C4-2B (cell line): ENCODE results near the gene MRPL1.

Experiments used
- H3K27ac ChIP-seq: fragments of 450-650 bp; 2 replicates; pipeline ENCODE4 v1.5.1; 2017
- CTCF ChIP-seq: fragments of 450-650 bp; conservative IDR thresholded peaks from 2 replicates; pipeline ENCODE4 v1.5.1; 2017; ENCODE audit warnings: mild to moderate bottlenecking
- ZFX ChIP-seq: fragments of 450-650 bp; IDR thresholded peaks from 2 replicates; pipeline ENCODE4 v1.6.1; 2017

MRPL1 gene

GRCh38 chr4:77990456-77990855 lies 127.8 kb downstream of the MRPL1 start:
- no peak overlapping the region for H3K27ac ChIP-seq
- TF ChIP-seq ZFX (no peak), CTCF (no peak)

GRCh38 chr4:77990904-77991358 lies 128.3 kb downstream of the MRPL1 start:
- H3K27ac ChIP-seq, result no peak overlapping the region
- TF ChIP-seq ZFX (no peak), CTCF (no peak)

- no peak for TF ChIP-seq CTCF
- no peak for TF ChIP-seq ZFX
- H3K27ac ChIP-seq, result no peak overlapping the region
These were observed 130.0 kb downstream of the MRPL1 start for GRCh38 chr4:77992581-77992980.

GRCh38 chr4:77994194-77994721 lies 131.6 kb downstream of the MRPL1 start:
- H3K27ac ChIP-seq, result no peak overlapping the region

GRCh38 chr4:77996076-77996475 lies 133.4 kb downstream of the MRPL1 start:
- no peak overlapping the region for H3K27ac ChIP-seq
- TF ChIP-seq CTCF (no peak), ZFX (no peak)

More at GRCh38 chr4:77994194-77994721, 131.6 kb downstream of the MRPL1 start:
- TF ChIP-seq CTCF (peak; percentile 65), ZFX (no peak)

- no peak overlapping the region for H3K27ac ChIP-seq
- TF ChIP-seq ZFX, result no peak
- TF ChIP-seq CTCF, result no peak
These were observed 138.9 kb downstream of the MRPL1 start for GRCh38 chr4:78001531-78001930.

- no peak overlapping the region for H3K27ac ChIP-seq
- no peak for TF ChIP-seq ZFX
- no peak for TF ChIP-seq CTCF
These were observed 139.6 kb downstream of the MRPL1 start for GRCh38 chr4:78002260-78002659.
